HG03095 (cell line): ENCODE data around the gene DCUN1D3.
"Not testable (repeated sequence)": the region's sequence is repeated elsewhere in the genome, so short reads cannot be mapped to it uniquely, and the experiment has no call there.

Experiments
- ATAC-seq: cut with Tn5 transposase; IDR thresholded peaks from one replicate; pipeline ENCODE4 v1.9.1; 2021; ENCODE audit warnings: moderate library complexity; ENCODE audit not compliant: unreplicated experiment

The DCUN1D3 gene

GRCh38 chr16:20865420-20866131, 34.6 kb downstream of the DCUN1D3 start:
- ATAC-seq, result peak; percentile 77

- ATAC-seq, result not testable (repeated sequence)
Measured at GRCh38 chr16:20864376-20864775, 35.8 kb downstream of the DCUN1D3 start.

- ATAC-seq, result no peak
Measured at GRCh38 chr16:20862162-20862960, 37.8 kb downstream of the DCUN1D3 start.

GRCh38 chr16:20860995-20861394, 39.2 kb downstream of the DCUN1D3 start:
- not testable (repeated sequence) for ATAC-seq

GRCh38 chr16:20860361-20860760, 39.8 kb downstream of the DCUN1D3 start:
- no peak for ATAC-seq

GRCh38 chr16:20859699-20860098, 40.5 kb downstream of the DCUN1D3 start:
- no peak for ATAC-seq

- no peak for ATAC-seq
Measured at GRCh38 chr16:20859229-20859628, 40.9 kb downstream of the DCUN1D3 start.

- ATAC-seq, result no peak
Measured at GRCh38 chr16:20857281-20857680, 42.9 kb downstream of the DCUN1D3 start.

- no peak for ATAC-seq
Measured at GRCh38 chr16:20854963-20855362, 45.2 kb downstream of the DCUN1D3 start.

GRCh38 chr16:20853981-20854620, 46.1 kb downstream of the DCUN1D3 start:
- no peak for ATAC-seq

- no peak for ATAC-seq
Measured at GRCh38 chr16:20853143-20853542, 47.0 kb downstream of the DCUN1D3 start.

- no peak for ATAC-seq
Measured at GRCh38 chr16:20851601-20852000, 48.6 kb downstream of the DCUN1D3 start.

GRCh38 chr16:20850981-20851380, 49.2 kb downstream of the DCUN1D3 start:
- ATAC-seq, result no peak

- ATAC-seq, result no peak
Measured at GRCh38 chr16:20849589-20850390, 50.4 kb downstream of the DCUN1D3 start.

GRCh38 chr16:20847550-20847949, 52.6 kb downstream of the DCUN1D3 start:
- no peak for ATAC-seq

- no peak for ATAC-seq
Measured at GRCh38 chr16:20846551-20846950, 53.6 kb downstream of the DCUN1D3 start.

- ATAC-seq, result no peak
Measured at GRCh38 chr16:20846030-20846429, 54.1 kb downstream of the DCUN1D3 start.

GRCh38 chr16:20844588-20844987, 55.6 kb downstream of the DCUN1D3 start:
- no peak for ATAC-seq

GRCh38 chr16:20844054-20844453, 56.1 kb downstream of the DCUN1D3 start:
- no peak for ATAC-seq

GRCh38 chr16:20839504-20839903, 60.7 kb downstream of the DCUN1D3 start:
- no peak for ATAC-seq

- ATAC-seq, result no peak
Measured at GRCh38 chr16:20838240-20838639, 61.9 kb downstream of the DCUN1D3 start.
